ENCODE measurements around the gene KRT6C. TPM values are rescaled to one million over a fixed set of nuclear protein-coding genes. Genes with fewer than 3 reads are reported as not detected.
"Not testable (repeated sequence)": the region's sequence is repeated elsewhere in the genome, so short reads cannot be mapped to it uniquely, and the experiment has no call there.

KRT6C gene
- total RNA-seq, 5 donors from 2014 or later (not counting 1 experiment from before 2014, with no cell fraction given) = not detected

DNA sequence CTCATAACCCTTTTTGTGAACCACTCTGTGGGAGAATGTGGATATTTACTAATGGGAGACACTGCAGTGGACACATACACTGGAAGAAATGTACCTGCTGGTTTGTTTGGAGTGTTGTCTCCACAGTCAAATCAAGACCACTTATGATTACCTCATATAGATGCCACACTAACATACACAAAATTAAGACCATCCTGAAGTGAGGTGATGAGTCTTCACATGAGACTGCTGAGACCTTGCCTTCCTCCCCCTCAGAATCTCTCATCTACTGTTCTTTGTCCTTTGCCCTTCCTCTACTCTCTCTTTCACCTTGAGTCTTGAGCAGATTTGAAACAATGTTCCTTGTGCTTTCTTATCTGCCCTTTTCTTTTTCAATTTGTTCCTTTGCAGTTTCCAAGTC lies 15.1 kb upstream of the KRT6C start:
- no peaks in the 10 kb centered on the region for H3K4me1 ChIP-seq (ENCODE audit: control insufficient read depth in 1 of 2, extremely low read depth in 1 of 2, insufficient read depth in 2 of 2, low read length in 2 of 2)
- CTCF ChIA-PET = interaction anchor here in 1 of 2 donors (0.5 kb wide), 1 partner anchor 450 kb away, joined by 3 read pairs; no protein-coding TSS in a partner anchor
- no peaks in the 10 kb centered on the region for H3K4me1 Mint-ChIP-seq
- H3K4me3 Mint-ChIP-seq = no peak overlapping the region
- no peak overlapping the region for H3K4me3 ChIP-seq (ENCODE audit: control insufficient read depth in 1 of 2, extremely low read depth in 1 of 2, low read length in 1 of 2)
- no peaks in the 10 kb centered on the region for H3K36me3 ChIP-seq (ENCODE audit: control insufficient read depth in 2 of 2, extremely low read depth in 1 of 2, insufficient read depth in 1 of 2, low read length in 1 of 2)
- no peak for ATAC-seq (replicated peaks in 1 of 4)
- H3K9me3 Mint-ChIP-seq = peaks cover 4 to 14% (median 13%) of the 10 kb centered on the region in 3 donors
- POLR2A ChIA-PET = no interaction called here
- H3K27ac ChIP-seq (ENCODE audit: low read length) = no peak overlapping the region
- no peak overlapping the region for H3K27ac Mint-ChIP-seq
- no peaks in the 10 kb centered on the region for H3K36me3 Mint-ChIP-seq
- peaks cover 0 to 14% of the 10 kb centered on the region in 2 experiments for H3K27me3 ChIP-seq (replicated peaks in 1 of 2; ENCODE audit: control insufficient read depth in 2 of 2, extremely low read depth in 1 of 2, insufficient read depth in 2 of 2, low read length in 1 of 2)
- H3K27me3 Mint-ChIP-seq = peaks cover 40 to 64% of the 10 kb centered on the region in 2 donors
- H3K9me3 ChIP-seq = peaks cover 2% of the 10 kb centered on the region
- DNase-seq = no peak

DNA sequence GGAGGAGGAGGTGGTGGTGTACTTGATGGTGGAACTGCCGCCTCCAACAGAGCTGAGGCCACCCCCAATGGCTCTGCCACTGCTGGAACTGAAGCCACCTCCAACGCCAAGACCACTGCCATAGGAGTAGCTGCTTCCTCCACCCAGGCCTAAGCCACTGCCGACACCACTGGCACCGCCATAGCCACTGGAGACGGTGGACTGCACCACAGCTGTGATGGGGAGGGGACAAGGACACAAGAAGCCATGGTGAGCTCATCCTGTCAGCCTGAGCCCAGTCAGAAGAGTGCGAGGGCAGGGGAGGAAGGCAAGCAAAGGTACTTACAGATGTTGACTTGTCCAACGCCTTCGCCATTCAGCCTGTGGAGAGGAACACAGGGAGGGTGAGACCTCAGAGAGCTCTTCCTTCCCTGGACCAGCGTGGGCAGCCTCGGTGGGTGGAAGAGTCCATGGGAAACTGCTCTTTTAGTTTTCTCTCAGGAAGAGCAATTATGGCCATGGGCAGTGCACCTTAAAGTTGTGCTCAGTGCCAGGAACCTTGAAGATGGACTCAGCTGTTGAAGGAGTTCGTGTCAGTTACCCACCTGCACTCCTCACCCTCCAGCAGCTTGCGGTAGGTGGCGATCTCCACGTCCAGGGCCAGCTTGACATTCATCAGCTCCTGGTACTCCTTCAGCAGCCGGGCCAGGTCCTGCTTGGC lies 14.3 kb upstream of the KRT6C start:
- H3K4me3 ChIP-seq (ENCODE audit: control insufficient read depth in 1 of 2, extremely low read depth in 1 of 2, low read length in 1 of 2); H3K36me3 Mint-ChIP-seq; H3K27ac Mint-ChIP-seq; H3K36me3 ChIP-seq (ENCODE audit: control insufficient read depth in 2 of 2, extremely low read depth in 1 of 2, insufficient read depth in 1 of 2, low read length in 1 of 2); H3K9me3 ChIP-seq; H3K4me1 ChIP-seq (ENCODE audit: control insufficient read depth in 1 of 2, extremely low read depth in 1 of 2, insufficient read depth in 2 of 2, low read length in 2 of 2); H3K27ac ChIP-seq (ENCODE audit: low read length); H3K4me1 Mint-ChIP-seq; DNase-seq; CTCF ChIA-PET; ATAC-seq (replicated peaks in 1 of 4); H3K4me3 Mint-ChIP-seq: not testable (repeated sequence)
- peaks cover 4 to 14% (median 13%) of the 10 kb centered on the region in 3 donors for H3K9me3 Mint-ChIP-seq
- peaks cover 48 to 65% of the 10 kb centered on the region in 2 donors for H3K27me3 Mint-ChIP-seq
- no CpG with 5 or more reads among the region's 15 CpGs for whole genome bisulfite sequencing (ENCODE audit: insufficient coverage)
- POLR2A ChIA-PET = interaction anchor here in 1 of 2 donors (0.6 kb wide), 1 partner anchor 21 kb away, joined by 5 read pairs; no protein-coding TSS in a partner anchor
- H3K27me3 ChIP-seq (replicated peaks in 1 of 2; ENCODE audit: control insufficient read depth in 2 of 2, extremely low read depth in 1 of 2, insufficient read depth in 2 of 2, low read length in 1 of 2) = peaks cover 0 to 11% of the 10 kb centered on the region in 2 experiments

DNA sequence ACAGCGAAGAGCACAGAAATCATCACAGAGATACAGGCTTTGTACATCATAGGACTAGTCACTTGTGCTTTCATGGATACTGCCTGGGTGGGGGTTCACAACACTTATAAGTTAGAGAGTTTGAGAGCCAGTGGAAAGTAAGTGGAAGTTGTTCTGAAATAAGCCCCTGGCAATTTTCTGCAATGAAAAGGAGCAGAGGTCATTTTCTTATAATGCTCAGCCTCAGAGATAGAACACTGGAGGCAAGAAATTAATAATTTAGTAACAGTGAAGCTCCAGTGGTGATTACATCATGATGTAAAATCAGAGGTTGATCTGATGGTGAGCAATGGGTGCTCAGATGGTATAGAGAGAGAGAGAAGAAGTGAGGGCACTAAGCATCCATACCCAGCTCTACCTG lies 13.6 kb upstream of the KRT6C start:
- Histone ChIP-seq H3K4me1 (ENCODE audit: control insufficient read depth in 1 of 2, extremely low read depth in 1 of 2, insufficient read depth in 2 of 2, low read length in 2 of 2) (no peaks in the 10 kb centered on the region), H3K36me3 (ENCODE audit: control insufficient read depth in 2 of 2, extremely low read depth in 1 of 2, insufficient read depth in 1 of 2, low read length in 1 of 2) (no peaks in the 10 kb centered on the region), H3K9me3 (peaks cover 2% of the 10 kb centered on the region), H3K4me3 (ENCODE audit: control insufficient read depth in 1 of 2, extremely low read depth in 1 of 2, low read length in 1 of 2) (no peak overlapping the region), H3K27ac (ENCODE audit: low read length) (no peak overlapping the region), H3K27me3 (replicated peaks in 1 of 2; ENCODE audit: control insufficient read depth in 2 of 2, extremely low read depth in 1 of 2, insufficient read depth in 2 of 2, low read length in 1 of 2) (peaks cover 0 to 8% of the 10 kb centered on the region in 2 experiments)
- Mint-ChIP-seq H3K4me3 (no peak overlapping the region), H3K36me3 (no peaks in the 10 kb centered on the region), H3K27ac (no peak overlapping the region), H3K27me3 (peaks cover 50 to 64% of the 10 kb centered on the region in 2 donors), H3K9me3 (peaks cover 4 to 14% (median 13%) of the 10 kb centered on the region in 3 donors), H3K4me1 (no peaks in the 10 kb centered on the region)
- no CpG with 5 or more reads among the region's 1 CpG for WGBS (ENCODE audit: insufficient coverage)
- CTCF ChIA-PET = no interaction called here
- ATAC-seq (replicated peaks in 1 of 4) = no peak
- DNase-seq = no peak
- POLR2A ChIA-PET = no interaction called here

DNA sequence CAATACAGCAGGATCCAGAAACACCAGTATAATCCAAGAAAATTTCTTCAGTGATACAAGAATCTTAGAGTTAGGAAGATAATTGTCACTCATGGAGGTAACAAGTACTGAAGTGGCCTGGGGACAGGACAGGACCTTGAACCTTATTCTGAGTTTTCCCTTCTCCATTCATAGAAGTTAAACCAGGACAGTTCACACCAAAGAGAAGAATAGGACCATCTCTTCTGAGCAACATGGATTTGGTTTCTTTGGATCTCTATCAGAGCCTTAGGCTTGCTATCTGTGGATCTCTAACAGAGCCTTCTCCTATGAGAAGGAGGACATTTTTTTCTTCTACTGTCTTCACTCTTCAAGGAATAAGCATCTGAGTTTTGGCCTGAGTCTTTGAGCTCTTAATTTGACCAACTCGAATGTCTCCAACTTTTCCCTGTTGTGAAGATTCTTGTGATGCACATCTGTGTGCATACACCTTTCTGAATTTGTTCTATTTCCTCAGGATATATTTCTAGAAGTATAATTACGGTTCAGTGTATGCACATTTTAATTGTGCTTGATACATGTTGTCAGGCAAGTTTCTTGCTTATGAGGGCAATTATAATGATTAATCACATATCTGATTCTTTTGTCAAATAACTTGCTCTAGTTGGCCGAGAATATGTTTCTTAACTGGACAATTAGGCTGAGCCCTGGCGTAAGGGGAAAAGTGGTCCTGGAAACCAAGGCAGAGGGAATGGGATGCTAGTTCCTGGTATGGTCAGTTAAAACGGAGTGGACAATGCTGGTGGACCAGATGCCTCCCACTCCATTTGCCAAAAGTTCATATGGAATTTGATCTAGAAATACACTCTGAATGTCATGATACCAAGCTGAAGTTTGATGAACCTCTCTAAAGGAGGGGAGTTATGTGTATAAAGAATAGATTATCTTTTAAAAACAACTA lies 12.8 kb upstream of the KRT6C start:
- WGBS (ENCODE audit: insufficient coverage) = 70% methylated on average over 2 of the region's 5 CpGs
- peaks cover 0 to 4% of the 10 kb centered on the region in 2 experiments for H3K27me3 ChIP-seq (replicated peaks in 1 of 2; ENCODE audit: control insufficient read depth in 2 of 2, extremely low read depth in 1 of 2, insufficient read depth in 2 of 2, low read length in 1 of 2)
- ATAC-seq (replicated peaks in 1 of 4) = no peak
- no peak overlapping the region for H3K4me3 Mint-ChIP-seq
- no peak overlapping the region for H3K27ac Mint-ChIP-seq
- H3K4me1 ChIP-seq (ENCODE audit: control insufficient read depth in 1 of 2, extremely low read depth in 1 of 2, insufficient read depth in 2 of 2, low read length in 2 of 2) = no peaks in the 10 kb centered on the region
- H3K36me3 Mint-ChIP-seq = no peaks in the 10 kb centered on the region
- H3K27me3 Mint-ChIP-seq = peaks cover 43 to 60% of the 10 kb centered on the region in 2 donors
- CTCF ChIA-PET = no interaction called here
- no peaks in the 10 kb centered on the region for H3K36me3 ChIP-seq (ENCODE audit: control insufficient read depth in 2 of 2, extremely low read depth in 1 of 2, insufficient read depth in 1 of 2, low read length in 1 of 2)
- peaks cover 2% of the 10 kb centered on the region for H3K9me3 ChIP-seq
- peaks cover 4 to 14% (median 13%) of the 10 kb centered on the region in 3 donors for H3K9me3 Mint-ChIP-seq
- DNase-seq = no peak
- H3K4me3 ChIP-seq (ENCODE audit: control insufficient read depth in 1 of 2, extremely low read depth in 1 of 2, low read length in 1 of 2) = no peak overlapping the region
- H3K27ac ChIP-seq (ENCODE audit: low read length) = no peak overlapping the region
- H3K4me1 Mint-ChIP-seq = no peaks in the 10 kb centered on the region
- POLR2A ChIA-PET = no interaction called here

DNA sequence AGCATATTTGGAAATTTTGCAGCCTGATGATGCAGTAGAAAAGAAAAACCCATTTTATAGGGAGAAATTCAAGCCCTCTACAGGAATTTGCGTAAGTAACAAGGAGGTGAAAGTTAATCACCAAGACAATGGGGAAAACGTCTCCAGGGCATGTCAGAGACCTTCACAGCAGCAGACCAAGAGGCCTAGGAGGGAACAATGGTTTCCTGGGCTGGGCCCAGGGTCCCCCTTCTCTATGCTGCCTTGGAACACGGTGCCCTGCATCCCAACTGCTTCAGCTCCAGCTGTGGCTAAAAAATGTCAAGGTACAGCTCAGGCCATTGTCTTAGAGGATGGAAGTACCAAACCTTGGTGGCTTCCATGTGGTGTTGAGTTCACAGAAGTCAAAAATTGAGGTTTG lies 6.5 kb upstream of the KRT6C start:
- H3K9me3 Mint-ChIP-seq = peaks cover 4 to 9% (median 8%) of the 10 kb centered on the region in 3 donors
- Histone ChIP-seq H3K4me1 (ENCODE audit: control insufficient read depth in 1 of 2, extremely low read depth in 1 of 2, insufficient read depth in 2 of 2, low read length in 2 of 2) (no peaks in the 10 kb centered on the region), H3K36me3 (ENCODE audit: control insufficient read depth in 2 of 2, extremely low read depth in 1 of 2, insufficient read depth in 1 of 2, low read length in 1 of 2) (no peaks in the 10 kb centered on the region), H3K27me3 (replicated peaks in 1 of 2; ENCODE audit: control insufficient read depth in 2 of 2, extremely low read depth in 1 of 2, insufficient read depth in 2 of 2, low read length in 1 of 2) (no peaks in the 10 kb centered on the region), H3K4me3 (ENCODE audit: control insufficient read depth in 1 of 2, extremely low read depth in 1 of 2, low read length in 1 of 2) (no peak overlapping the region), H3K27ac (ENCODE audit: low read length) (no peak overlapping the region), H3K9me3 (peaks cover 2% of the 10 kb centered on the region)
- no peak overlapping the region for H3K4me3 Mint-ChIP-seq
- CTCF ChIA-PET = no interaction called here
- H3K27me3 Mint-ChIP-seq = peaks cover 32 to 33% of the 10 kb centered on the region in 2 donors
- POLR2A ChIA-PET = no interaction called here
- H3K36me3 Mint-ChIP-seq = no peaks in the 10 kb centered on the region
- no peak overlapping the region for H3K27ac Mint-ChIP-seq
- no peak for DNase-seq
- no peak for ATAC-seq (replicated peaks in 1 of 4)
- H3K4me1 Mint-ChIP-seq = no peaks in the 10 kb centered on the region
- 47% methylated on average over 2 of the region's 3 CpGs for WGBS (ENCODE audit: insufficient coverage)

DNA sequence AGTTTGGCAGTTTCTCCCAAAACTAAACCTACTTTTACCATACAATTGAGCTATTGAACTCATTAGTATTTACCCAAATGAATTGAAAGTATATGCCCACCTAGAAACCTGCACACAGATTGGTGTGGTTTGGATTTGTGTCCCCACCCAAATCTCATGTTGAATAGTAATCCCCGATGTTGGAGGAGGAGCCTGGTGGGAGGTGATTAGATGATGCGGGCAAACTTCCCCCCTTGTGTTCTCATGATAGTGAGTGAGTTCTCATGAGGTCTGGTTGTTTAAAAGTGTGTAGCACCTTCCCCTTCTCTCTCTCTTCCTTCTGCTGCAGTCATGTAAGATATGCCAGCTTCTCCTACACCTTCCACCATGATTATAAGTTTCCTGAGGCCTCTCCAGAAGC lies 4.0 kb upstream of the KRT6C start:
- CTCF ChIA-PET = no interaction called here

More for the DNA sequence above, 4.0 kb upstream of the KRT6C start:
- Mint-ChIP-seq H3K4me1 (no peaks in the 10 kb centered on the region), H3K4me3 (no peak overlapping the region), H3K9me3 (no peaks in the 10 kb centered on the region), H3K36me3 (no peaks in the 10 kb centered on the region), H3K27me3 (peaks cover 11% of the 10 kb centered on the region in 2 donors), H3K27ac (no peak overlapping the region)
- POLR2A ChIA-PET = no interaction called here
- Histone ChIP-seq H3K9me3 (no peaks in the 10 kb centered on the region), H3K36me3 (ENCODE audit: control insufficient read depth in 2 of 2, extremely low read depth in 1 of 2, insufficient read depth in 1 of 2, low read length in 1 of 2) (no peaks in the 10 kb centered on the region), H3K4me3 (ENCODE audit: control insufficient read depth in 1 of 2, extremely low read depth in 1 of 2, low read length in 1 of 2) (no peak overlapping the region), H3K27ac (ENCODE audit: low read length) (no peak overlapping the region), H3K27me3 (replicated peaks in 1 of 2; ENCODE audit: control insufficient read depth in 2 of 2, extremely low read depth in 1 of 2, insufficient read depth in 2 of 2, low read length in 1 of 2) (peaks cover 2 to 3% of the 10 kb centered on the region in 2 experiments), H3K4me1 (ENCODE audit: control insufficient read depth in 1 of 2, extremely low read depth in 1 of 2, insufficient read depth in 2 of 2, low read length in 2 of 2) (no peaks in the 10 kb centered on the region)
- DNase-seq (no peak), ATAC-seq (replicated peaks in 1 of 4) (no peak)
- no CpG with 5 or more reads among the region's 2 CpGs for WGBS (ENCODE audit: insufficient coverage)
